ENCODE results near the gene TIMP2. TPM values are rescaled to one million over a fixed set of nuclear protein-coding genes. Genes with fewer than 3 reads are reported as not detected.
A peak's percentile ranks its signal among the peaks of the same experiment; 100 is the strongest.
"Not testable (repeated sequence)": the region's sequence is repeated elsewhere in the genome, so short reads cannot be mapped to it uniquely, and the experiment has no call there.

The TIMP2 gene
- total RNA-seq, 1 donor, result 29.6 TPM

- DNase-seq (ENCODE audit: low read depth in 2 of 3, low spot score in 2 of 3), result no peak
Measured at GRCh38 chr17:78956254-78956653, 31.1 kb upstream of the TIMP2 start.

GRCh38 chr17:78954684-78955083 lies 29.5 kb upstream of the TIMP2 start:
- DNase-seq (ENCODE audit: low read depth in 2 of 3, low spot score in 2 of 3), result no peak

GRCh38 chr17:78953356-78954350 lies 28.5 kb upstream of the TIMP2 start:
- DNase-seq (ENCODE audit: low read depth in 2 of 3, low spot score in 2 of 3), result no peak

- no peak for DNase-seq (ENCODE audit: low read depth in 2 of 3, low spot score in 2 of 3)
Measured at GRCh38 chr17:78952706-78953105, 27.5 kb upstream of the TIMP2 start.

GRCh38 chr17:78951967-78952551 lies 26.9 kb upstream of the TIMP2 start:
- DNase-seq (ENCODE audit: low read depth in 2 of 3, low spot score in 2 of 3), result no peak

GRCh38 chr17:78950870-78951269 lies 25.7 kb upstream of the TIMP2 start:
- no peak for DNase-seq (ENCODE audit: low read depth in 2 of 3, low spot score in 2 of 3)

- DNase-seq (ENCODE audit: low read depth in 2 of 3, low spot score in 2 of 3), result no peak
Measured at GRCh38 chr17:78947235-78948149, 22.3 kb upstream of the TIMP2 start.

GRCh38 chr17:78946631-78947030 lies 21.4 kb upstream of the TIMP2 start:
- no peak for DNase-seq (ENCODE audit: low read depth in 2 of 3, low spot score in 2 of 3)

- DNase-seq (ENCODE audit: low read depth in 2 of 3, low spot score in 2 of 3), result no peak
Measured at GRCh38 chr17:78946131-78946530, 20.9 kb upstream of the TIMP2 start.

GRCh38 chr17:78945455-78945854 lies 20.3 kb upstream of the TIMP2 start:
- DNase-seq (ENCODE audit: low read depth in 2 of 3, low spot score in 2 of 3), result not testable (repeated sequence)

- no peak for DNase-seq (ENCODE audit: low read depth in 2 of 3, low spot score in 2 of 3)
Measured at GRCh38 chr17:78944956-78945355, 19.8 kb upstream of the TIMP2 start.

GRCh38 chr17:78944026-78944425 lies 18.8 kb upstream of the TIMP2 start:
- DNase-seq (ENCODE audit: low read depth in 2 of 3, low spot score in 2 of 3), result no peak

GRCh38 chr17:78940708-78941107 lies 15.5 kb upstream of the TIMP2 start:
- no peak for DNase-seq (ENCODE audit: low read depth in 2 of 3, low spot score in 2 of 3)

GRCh38 chr17:78940258-78940657 lies 15.1 kb upstream of the TIMP2 start:
- no peak for DNase-seq (ENCODE audit: low read depth in 2 of 3, low spot score in 2 of 3)

- DNase-seq (ENCODE audit: low read depth in 2 of 3, low spot score in 2 of 3), result no peak
Measured at GRCh38 chr17:78939615-78940014, 14.4 kb upstream of the TIMP2 start.

- no peak for DNase-seq (ENCODE audit: low read depth in 2 of 3, low spot score in 2 of 3)
Measured at GRCh38 chr17:78937561-78937960, 12.4 kb upstream of the TIMP2 start.

- DNase-seq (ENCODE audit: low read depth in 2 of 3, low spot score in 2 of 3), result no peak
Measured at GRCh38 chr17:78935419-78936323, 10.5 kb upstream of the TIMP2 start.

GRCh38 chr17:78934681-78935418 lies 9.7 kb upstream of the TIMP2 start:
- no peak for DNase-seq (ENCODE audit: low read depth in 2 of 3, low spot score in 2 of 3)

GRCh38 chr17:78933959-78934568 lies 8.9 kb upstream of the TIMP2 start:
- peak in 2 of 3 donors; percentile 49 to 53 for DNase-seq (ENCODE audit: low read depth in 2 of 3, low spot score in 2 of 3)

All from hematopoietic multipotent progenitor cell (in vitro differentiated cells).